HG03103 (cell line): ENCODE measurements around the gene CNIH4.
A peak's percentile ranks its signal among the peaks of the same experiment; 100 is the strongest.
"Not testable (repeated sequence)": the region's sequence is repeated elsewhere in the genome, so short reads cannot be mapped to it uniquely, and the experiment has no call there.

Experiments used
- ATAC-seq: cut with Tn5 transposase; IDR thresholded peaks from one replicate; pipeline ENCODE4 v1.9.1; 2021; ENCODE audit warnings: low read depth; ENCODE audit not compliant: unreplicated experiment

Gene CNIH4

DNA sequence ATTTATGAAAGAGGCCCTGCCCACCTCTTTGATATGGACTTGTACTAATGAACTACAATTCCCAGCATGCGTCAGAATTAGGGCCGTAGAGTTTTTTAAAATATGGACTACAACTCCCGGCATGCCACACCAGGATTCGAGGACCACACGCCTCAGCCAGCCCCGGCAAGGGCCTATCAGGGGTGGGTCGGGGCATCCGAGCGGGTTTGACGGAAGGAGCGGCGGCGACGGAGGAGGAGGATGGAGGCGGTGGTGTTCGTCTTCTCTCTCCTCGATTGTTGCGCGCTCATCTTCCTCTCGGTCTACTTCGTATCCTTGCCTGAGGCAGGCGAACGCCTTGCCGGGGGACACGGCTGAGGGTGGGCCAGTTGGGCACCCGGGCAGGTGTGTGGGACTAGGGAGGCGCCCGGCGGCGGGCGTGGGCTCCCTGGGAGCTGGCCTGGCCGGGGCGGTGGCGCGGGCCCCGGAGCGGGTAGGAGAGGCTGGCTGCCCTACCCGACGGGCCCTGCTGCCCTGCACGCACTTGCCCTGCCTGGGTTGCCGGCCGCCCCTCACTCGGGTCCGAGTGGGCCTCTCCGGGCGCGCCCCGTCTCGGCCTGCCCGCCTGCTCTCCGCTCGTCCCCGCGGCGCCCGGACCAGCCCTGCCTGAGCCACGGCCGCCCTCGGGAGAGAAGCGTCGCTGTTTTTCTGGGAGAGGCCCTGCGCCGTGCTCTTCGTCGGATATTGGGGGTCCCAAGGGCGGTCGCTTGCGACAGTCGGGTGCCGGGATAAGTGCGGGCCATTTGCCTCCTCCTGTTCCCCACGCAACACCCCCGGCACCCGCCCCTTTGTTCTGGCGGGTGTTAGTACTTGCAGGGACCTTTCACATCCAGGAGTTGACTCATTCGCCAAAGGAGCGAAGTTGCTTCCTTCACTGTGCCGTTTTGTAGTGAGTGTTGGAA is at the start of gene CNIH4:
Gene CNIH4 (plus strand): TSS at position 195 of the 941 bp plus-strand sequence. CDS start 46 bp downstream, at position 241.
- peak; percentile 97 for ATAC-seq

GRCh38 chr1:224308064-224308463 is 48.6 kb upstream of the CNIH4 start:
- ATAC-seq: no peak

DNA sequence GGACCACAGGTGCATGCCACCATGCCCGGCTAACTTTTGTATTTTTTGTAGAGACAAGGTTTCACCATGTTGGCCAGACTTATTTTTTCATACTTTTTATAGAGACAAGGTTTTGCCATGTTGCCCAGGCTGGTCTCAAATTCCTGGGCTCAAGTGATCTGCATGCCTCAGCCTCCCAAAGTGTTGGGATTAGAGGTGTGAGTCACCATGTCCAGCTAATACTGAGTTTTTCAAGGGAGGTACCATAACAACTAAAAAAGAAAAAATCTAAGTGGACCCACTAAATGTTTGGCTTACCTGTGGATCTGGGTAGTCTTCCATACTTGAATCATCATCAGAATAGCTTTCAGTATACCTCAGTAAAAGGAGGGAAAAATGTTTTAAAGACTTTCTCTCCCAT is 45.2 kb upstream of the CNIH4 start:
- ATAC-seq: not testable (repeated sequence)

- no peak for ATAC-seq
Observed at GRCh38 chr1:224312025-224312424, 44.7 kb upstream of the CNIH4 start.

- no peak for ATAC-seq
Observed at GRCh38 chr1:224317383-224318045, 39.2 kb upstream of the CNIH4 start.

GRCh38 chr1:224321706-224322105 is 35.0 kb upstream of the CNIH4 start:
- no peak for ATAC-seq

DNA sequence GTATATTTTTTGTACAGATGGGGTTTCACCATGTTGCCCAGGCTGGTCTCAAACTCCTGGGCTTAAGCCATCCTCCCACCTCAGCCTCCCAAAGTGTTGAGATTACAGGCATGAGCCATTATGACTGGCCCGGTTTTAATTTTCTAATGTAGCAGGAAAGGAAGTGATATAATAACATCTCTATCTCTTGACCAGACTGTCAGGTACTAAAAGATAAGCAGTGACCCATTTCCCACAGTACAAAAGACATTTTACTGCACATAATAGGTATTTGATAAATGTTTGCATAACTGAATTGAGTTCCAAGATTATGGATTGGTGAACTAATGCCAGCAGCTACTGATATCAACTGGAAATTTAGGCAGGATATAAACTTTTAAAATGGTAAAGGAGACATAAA is 30.7 kb upstream of the CNIH4 start:
- no peak for ATAC-seq

DNA sequence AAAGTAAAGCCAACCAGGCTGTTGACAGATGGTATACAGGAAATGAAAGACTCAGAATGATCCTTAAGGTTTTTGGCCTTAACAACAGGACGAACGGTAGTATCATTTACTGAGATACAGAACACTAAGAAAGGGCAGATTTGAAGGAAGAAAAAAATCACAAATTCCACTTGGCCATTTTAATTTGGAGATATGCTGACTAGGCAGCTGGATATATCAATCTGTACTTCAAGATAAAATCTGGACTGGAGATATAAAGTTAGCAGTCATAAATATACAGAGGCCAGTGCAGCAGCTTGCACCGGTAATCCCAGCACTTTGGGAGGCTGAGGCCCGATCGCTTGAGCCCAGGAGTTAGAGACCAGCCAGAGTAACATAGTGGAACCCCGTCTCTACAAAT is 28.0 kb upstream of the CNIH4 start:
- no peak for ATAC-seq

DNA sequence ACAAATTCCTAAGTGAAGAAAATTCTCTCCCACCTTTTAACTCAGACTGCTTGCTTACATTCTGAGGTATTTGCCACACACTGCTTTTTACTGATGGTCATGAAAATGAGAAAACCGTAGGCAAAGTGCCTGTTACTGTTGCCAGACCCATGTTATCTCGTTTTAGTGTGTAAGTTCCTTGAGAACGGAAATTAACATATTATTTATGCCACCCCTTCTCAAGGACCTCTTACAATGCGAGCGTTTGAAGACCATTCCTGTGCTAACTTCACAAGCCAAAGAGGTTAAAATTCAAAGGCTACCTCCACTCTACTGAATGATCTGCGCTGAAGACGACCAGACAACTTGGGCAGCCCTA is 27.2 kb upstream of the CNIH4 start:
- ATAC-seq: no peak

GRCh38 chr1:224329842-224330753 is 26.6 kb upstream of the CNIH4 start, which contains the start of gene NVL:
Gene NVL, minus strand, starts transcription at chr1:224330172. Its CDS starts 45 bp downstream, at chr1:224330127.
- ATAC-seq: peak; percentile 63

GRCh38 chr1:224331326-224331725 is 25.4 kb upstream of the CNIH4 start:
- no peak for ATAC-seq

DNA sequence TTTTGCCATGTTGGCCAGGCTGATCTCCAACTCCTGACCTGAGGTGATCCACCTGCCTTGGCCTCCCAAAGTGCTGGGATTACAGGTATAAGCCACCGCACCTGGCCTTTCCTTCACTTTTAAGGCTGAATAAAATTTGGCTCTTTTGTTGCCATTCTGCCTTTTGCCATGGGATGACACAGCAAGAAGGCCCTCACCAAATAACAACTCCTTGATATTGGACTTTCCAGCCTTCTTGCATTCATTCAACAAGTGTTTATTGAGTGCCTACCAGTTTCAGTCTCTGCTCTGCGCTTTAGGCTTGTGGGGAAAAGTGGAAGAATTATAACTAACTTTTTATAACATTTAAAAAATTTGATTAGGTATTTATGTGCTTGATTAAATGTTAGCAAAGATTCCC is 24.9 kb upstream of the CNIH4 start:
- no peak for ATAC-seq

DNA sequence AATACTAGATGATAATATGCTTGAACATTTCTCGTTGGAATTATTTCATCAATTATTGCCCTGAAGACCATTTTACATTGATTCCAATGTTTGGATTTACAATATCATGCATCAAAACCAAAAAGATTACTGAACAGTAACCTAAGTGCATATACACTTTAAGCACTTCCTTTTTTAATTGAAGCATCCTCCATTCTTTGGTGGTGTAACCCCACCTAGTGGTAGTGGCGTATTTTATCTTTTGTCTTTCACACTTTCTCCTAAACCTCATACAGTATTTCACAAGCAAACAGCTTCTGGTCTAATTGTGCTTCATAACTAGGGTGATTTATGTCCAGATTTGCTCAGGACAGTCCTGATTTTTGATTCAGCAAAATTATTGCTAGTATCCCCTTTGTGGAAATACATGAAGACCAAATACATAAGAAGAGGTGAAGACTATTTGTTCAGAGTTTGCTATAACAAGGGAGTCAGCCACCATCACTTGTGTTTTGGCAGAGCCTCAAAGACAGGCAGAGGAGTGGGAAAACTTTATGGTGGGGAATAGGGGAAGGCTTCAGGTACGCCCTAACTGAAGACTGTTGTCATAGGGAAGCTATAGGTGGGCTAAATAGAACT is 23.3 kb upstream of the CNIH4 start:
- peak; percentile 42 for ATAC-seq

DNA sequence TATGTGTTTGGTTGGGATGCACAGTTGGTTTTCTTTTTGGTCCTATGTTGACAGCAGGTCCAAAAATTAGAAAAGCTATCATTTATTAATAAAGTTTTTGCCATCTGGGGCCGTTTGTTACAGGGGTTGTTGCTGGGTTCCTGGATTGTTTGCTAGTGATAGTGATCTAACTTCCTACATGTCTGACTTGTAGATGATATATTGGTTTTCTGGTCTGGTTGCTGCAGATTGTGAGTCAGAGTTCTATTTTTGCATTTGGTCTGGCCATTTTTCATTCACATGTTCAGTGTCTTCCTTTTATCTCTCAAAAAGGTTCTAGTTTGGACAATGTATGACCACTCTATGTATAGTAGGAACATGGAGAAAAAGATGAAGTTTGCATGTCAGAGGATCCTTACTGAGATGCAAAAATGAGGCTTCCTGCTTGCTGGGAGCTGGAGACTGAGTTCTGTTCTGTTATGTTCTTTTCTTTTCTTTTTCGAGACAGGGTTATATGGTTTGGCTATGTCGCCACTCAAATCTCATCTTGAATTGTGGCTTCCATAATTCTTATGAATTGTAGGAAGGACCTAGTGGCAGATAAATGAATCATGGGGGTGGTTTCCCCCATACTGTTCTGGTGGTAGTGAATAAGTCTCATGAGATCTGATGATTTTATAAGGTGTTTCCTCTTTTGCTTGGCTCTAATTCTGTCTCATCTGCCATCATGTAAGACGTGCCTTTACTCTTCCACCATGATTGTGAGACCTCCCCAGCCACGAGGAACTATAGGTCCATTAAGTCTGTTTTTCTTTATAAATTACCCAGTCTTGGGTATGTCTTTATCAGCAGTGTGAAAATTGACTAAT is 22.5 kb upstream of the CNIH4 start:
- no peak for ATAC-seq

DNA sequence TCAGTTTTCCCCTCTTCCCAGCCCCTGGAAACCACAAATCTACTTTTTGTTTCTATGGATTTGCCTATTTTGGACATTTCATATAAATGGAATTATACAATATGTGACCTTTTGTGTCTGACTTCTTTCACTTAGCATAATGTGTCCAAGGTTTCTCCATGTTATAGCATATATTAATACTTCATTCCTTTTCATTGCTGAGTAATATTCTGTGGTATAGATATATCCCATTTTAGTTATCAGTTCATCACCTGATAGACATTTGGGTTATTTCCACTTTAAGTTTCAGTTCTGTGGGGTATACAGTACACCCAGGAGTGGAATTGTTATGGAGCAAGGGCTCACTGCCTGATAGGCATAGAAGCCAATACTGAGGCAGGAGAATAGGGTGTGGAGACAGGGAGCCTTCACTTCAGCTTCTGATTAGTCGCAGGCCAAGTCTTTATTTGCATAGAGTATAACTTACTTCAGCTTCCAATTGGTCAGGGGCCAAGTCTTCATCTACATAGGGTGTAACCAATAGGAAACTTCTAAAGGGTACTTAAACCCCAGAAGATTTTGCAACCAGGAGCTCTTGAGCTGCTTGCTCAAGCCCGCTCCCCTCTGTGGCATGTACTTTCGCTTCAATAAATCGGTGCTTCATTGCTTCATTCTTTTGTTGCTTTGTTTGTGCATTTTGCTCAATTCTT is 18.4 kb upstream of the CNIH4 start:
- no peak for ATAC-seq

GRCh38 chr1:224339442-224340033 is 17.1 kb upstream of the CNIH4 start:
- ATAC-seq: no peak

GRCh38 chr1:224340453-224341384 is 16.0 kb upstream of the CNIH4 start:
- not testable (repeated sequence) for ATAC-seq
